Measurements from ENCODE around the gene GLIS1.

- no peak for TF ChIP-seq CTCF (conservative IDR thresholded peaks at IDR 0.05; ENCODE audit: low read length)
- no peak for TF ChIP-seq EZH2phosphoT487 (IDR thresholded peaks at IDR 0.05; ENCODE audit: borderline replicate concordance)
Measured at GRCh38 chr1:53734650-53735211, 4.2 kb downstream of the GLIS1 start.
